ENCODE data around the gene GRIK1.

GRIK1 gene

GRCh38 chr21:29557931-29558725, 381.7 kb downstream of the GRIK1 start:
- Histone ChIP-seq H3K36me3 (ENCODE audit: control insufficient read depth in 2 of 2, insufficient read depth in 1 of 2, low read length in 2 of 2) (no peaks in the 10 kb centered on the region), H3K4me1 (ENCODE audit: control insufficient read depth, insufficient read depth, low read length) (no peaks in the 10 kb centered on the region), H3K4me3 (ENCODE audit: low read depth, low read length) (no peak overlapping the region), H3K9me3 (ENCODE audit: control insufficient read depth, insufficient read depth, low read depth, low read length) (no peaks in the 10 kb centered on the region), H3K27ac (ENCODE audit: extremely low read depth, low read depth, low read length) (no peak overlapping the region)
- ChIA-PET CTCF (no interaction called here), POLR2A (no interaction called here)
- TF ChIP-seq ZNF211 (tag by site-specific recombination; IDR thresholded peaks at IDR 0.05; ENCODE audit: low read depth) (no peak), ZNF843 (tag by site-specific recombination; IDR thresholded peaks at IDR 0.05) (no peak), PRDM10 (tag by site-specific recombination; IDR thresholded peaks at IDR 0.05) (no peak), ZNF366 (tag by site-specific recombination; conservative IDR thresholded peaks at IDR 0.05) (no peak), ZNF626 (tag by site-specific recombination; IDR thresholded peaks at IDR 0.05) (no peak), MZF1 (tag by site-specific recombination; IDR thresholded peaks at IDR 0.05; ENCODE audit: borderline replicate concordance) (no peak), ZBTB44 (tag by site-specific recombination; IDR thresholded peaks at IDR 0.05) (no peak), ZNF76 (tag by site-specific recombination; IDR thresholded peaks at IDR 0.05; ENCODE audit: borderline replicate concordance, low read depth) (no peak), ZBTB48 (tag by site-specific recombination; IDR thresholded peaks at IDR 0.05) (no peak), KLF10 (tag by site-specific recombination; IDR thresholded peaks at IDR 0.05) (no peak), ZNF37A (tag by site-specific recombination; IDR thresholded peaks at IDR 0.05) (no peak), PBX3 (CRISPR knock-in tag; IDR thresholded peaks at IDR 0.05) (no peak), ZFP69B (tag by site-specific recombination; IDR thresholded peaks at IDR 0.05) (no peak), ZNF521 (tag by site-specific recombination; IDR thresholded peaks at IDR 0.05) (no peak), ZNF544 (tag by site-specific recombination; IDR thresholded peaks at IDR 0.05) (no peak), IKZF3 (tag by site-specific recombination; IDR thresholded peaks at IDR 0.05) (no peak), OVOL3 (tag by site-specific recombination; IDR thresholded peaks at IDR 0.05) (no peak), MYNN (tag by site-specific recombination; IDR thresholded peaks at IDR 0.05; ENCODE audit: borderline replicate concordance) (no peak)
- TF ChIP-seq, protein P1, sequence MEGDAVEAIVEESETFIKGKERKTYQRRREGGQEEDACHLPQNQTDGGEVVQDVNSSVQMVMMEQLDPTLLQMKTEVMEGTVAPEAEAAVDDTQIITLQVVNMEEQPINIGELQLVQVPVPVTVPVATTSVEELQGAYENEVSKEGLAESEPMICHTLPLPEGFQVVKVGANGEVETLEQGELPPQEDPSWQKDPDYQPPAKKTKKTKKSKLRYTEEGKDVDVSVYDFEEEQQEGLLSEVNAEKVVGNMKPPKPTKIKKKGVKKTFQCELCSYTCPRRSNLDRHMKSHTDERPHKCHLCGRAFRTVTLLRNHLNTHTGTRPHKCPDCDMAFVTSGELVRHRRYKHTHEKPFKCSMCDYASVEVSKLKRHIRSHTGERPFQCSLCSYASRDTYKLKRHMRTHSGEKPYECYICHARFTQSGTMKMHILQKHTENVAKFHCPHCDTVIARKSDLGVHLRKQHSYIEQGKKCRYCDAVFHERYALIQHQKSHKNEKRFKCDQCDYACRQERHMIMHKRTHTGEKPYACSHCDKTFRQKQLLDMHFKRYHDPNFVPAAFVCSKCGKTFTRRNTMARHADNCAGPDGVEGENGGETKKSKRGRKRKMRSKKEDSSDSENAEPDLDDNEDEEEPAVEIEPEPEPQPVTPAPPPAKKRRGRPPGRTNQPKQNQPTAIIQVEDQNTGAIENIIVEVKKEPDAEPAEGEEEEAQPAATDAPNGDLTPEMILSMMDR (tag by site-specific recombination; IDR thresholded peaks at IDR 0.05), result no peak
